Thymus (tissue), 11 donors: ENCODE results near the gene SNX12. TPM values are rescaled to one million over a fixed set of nuclear protein-coding genes. Genes with fewer than 3 reads are reported as not detected.

Experiments
- DNase-seq, 9 donors: peaks; one replicate each; pipeline ENCODE4 v3.0.0-alpha.2; 2013; ENCODE audit warnings: low spot score in 9 of 9, low read depth in 6 of 9, missing footprints in 1 of 9
- H3K27ac ChIP-seq, 2 donors: one replicate each; pipeline ENCODE4 v1.5.1; 2013; ENCODE audit warnings: control low read depth in 1 of 2, low read depth in 1 of 2, low read length in 1 of 2, mild to moderate bottlenecking in 1 of 2, moderate library complexity in 1 of 2
- H3K27me3 ChIP-seq, 2 donors: one replicate each; pipeline ENCODE4 v1.5.1; 2013; ENCODE audit warnings: low read length in 1 of 2; ENCODE audit not compliant: control insufficient read depth in 2 of 2, insufficient read depth in 1 of 2
- H3K36me3 ChIP-seq, 2 donors: one replicate each; pipeline ENCODE4 v1.5.1; 2013; ENCODE audit warnings: low read length in 1 of 2, mild to moderate bottlenecking in 1 of 2, moderate library complexity in 1 of 2; ENCODE audit not compliant: control insufficient read depth in 2 of 2, insufficient read depth in 2 of 2
- H3K4me1 ChIP-seq, 2 donors: one replicate each; pipeline ENCODE4 v1.5.1; 2013; ENCODE audit warnings: low read length in 2 of 2; ENCODE audit not compliant: control insufficient read depth in 2 of 2, insufficient read depth in 2 of 2
- H3K4me3 ChIP-seq, 2 donors: one replicate each; pipeline ENCODE4 v1.5.1; 2013; ENCODE audit warnings: low read length in 2 of 2, control low read depth in 1 of 2, mild to moderate bottlenecking in 1 of 2
- H3K9me3 ChIP-seq, 2 donors: one replicate each; pipeline ENCODE4 v1.5.1; 2013; ENCODE audit warnings: low read length in 1 of 2, mild to moderate bottlenecking in 1 of 2; ENCODE audit not compliant: control insufficient read depth in 2 of 2, insufficient read depth in 1 of 2
- WGBS: extraction: QIAGEN DNeasy Blood & Tissue Kit; methylation state at CpG from one replicate; pipeline ENCODE4 v1.1.7; 2013; 5-methylcytosine and 5-hydroxymethylcytosine counted together
- polyA plus RNA-seq: library from polyadenylated mRNA; stranded (reverse); fragments of 200-250 nt; gene quantifications from one replicate; pipeline ENCODE4 v1.2.3, GENCODE V29; 2013
- total RNA-seq: library from RNA; stranded (reverse); fragments of 120-200 nt; gene quantifications from one replicate; pipeline ENCODE4 v1.2.4, GENCODE V29; 2013
- donor health status: healthy.

SNX12 gene
- total and polyA plus RNA-seq, 2 donors, result 23.5 to 29.7 TPM

DNA sequence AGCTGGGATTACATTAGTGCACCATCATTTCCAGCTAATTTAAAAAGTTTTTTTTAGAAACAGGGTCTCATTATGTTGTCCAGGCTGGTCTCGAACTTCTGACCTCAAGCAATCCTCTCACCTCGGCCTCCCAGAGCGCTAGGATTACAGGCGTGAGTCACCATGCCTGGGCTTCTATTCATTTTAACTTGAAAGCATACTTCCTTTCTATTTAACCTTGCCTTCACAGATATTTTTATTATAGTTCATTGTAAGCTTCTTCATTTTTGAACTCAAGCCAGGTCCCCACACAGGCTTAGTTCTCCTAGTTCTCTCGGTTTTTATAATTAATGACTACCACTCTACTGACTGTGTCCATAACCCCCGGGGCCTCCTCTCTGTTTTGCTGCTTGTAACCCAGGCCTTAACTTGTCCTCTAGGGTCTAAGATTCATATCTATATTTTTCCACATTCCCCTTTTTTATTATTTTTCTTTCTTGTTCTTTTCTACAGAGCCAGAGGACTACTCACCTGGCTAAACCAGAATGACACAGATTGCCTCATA, 50.7 kb downstream of the SNX12 start:
- no peak for DNase-seq
- Histone ChIP-seq H3K27me3 (no peaks in the 10 kb centered on the region), H3K27ac (no peak overlapping the region), H3K9me3 (no peaks in the 10 kb centered on the region), H3K36me3 (no peaks in the 10 kb centered on the region), H3K4me3 (no peak overlapping the region), H3K4me1 (no peaks in the 10 kb centered on the region)
- WGBS, result 92% methylated on average over 6 of the region's 6 CpGs

Other genes starting within 250 kb of the SNX12 start
- gene TEX11, start 159.6 kb downstream of the SNX12 start, total RNA-seq, result 0.14 TPM
- 0.05 TPM for gene TEX11, start 159.6 kb downstream of the SNX12 start, polyA plus RNA-seq
- 13.6 TPM for gene SLC7A3, start 137.2 kb downstream of the SNX12 start, total RNA-seq
- gene SLC7A3, start 137.2 kb downstream of the SNX12 start, polyA plus RNA-seq, result 4.9 TPM
- gene FOXO4, start 27.5 kb upstream of the SNX12 start, total RNA-seq, result 9.4 TPM
- gene FOXO4, start 27.5 kb upstream of the SNX12 start, polyA plus RNA-seq, result 12.3 TPM
- 4.5 TPM for gene CXorf65, start 38.4 kb upstream of the SNX12 start, total RNA-seq
- 40.8 TPM for gene CXorf65, start 38.4 kb upstream of the SNX12 start, polyA plus RNA-seq
- 91.6 TPM for gene IL2RG, start 43.2 kb upstream of the SNX12 start, total RNA-seq
- gene IL2RG, start 43.2 kb upstream of the SNX12 start, polyA plus RNA-seq, result 197 TPM
- 11.0 TPM for gene MED12, start 50.3 kb upstream of the SNX12 start, total RNA-seq
- 9.3 TPM for gene MED12, start 50.3 kb upstream of the SNX12 start, polyA plus RNA-seq
- gene NLGN3, start 76.5 kb upstream of the SNX12 start, total RNA-seq, result 0.19 TPM
- gene NLGN3, start 76.5 kb upstream of the SNX12 start, polyA plus RNA-seq, result 1.5 TPM
- not detected for gene GJB1, start 154.9 kb upstream of the SNX12 start, total RNA-seq
- 0.11 TPM for gene GJB1, start 154.9 kb upstream of the SNX12 start, polyA plus RNA-seq
- gene ZMYM3, start 185.8 kb upstream of the SNX12 start, total RNA-seq, result 11.0 TPM
- 12.1 TPM for gene ZMYM3, start 185.8 kb upstream of the SNX12 start, polyA plus RNA-seq
- gene NONO, start 215.3 kb upstream of the SNX12 start, total RNA-seq, result 483 TPM
- 170 TPM for gene NONO, start 215.3 kb upstream of the SNX12 start, polyA plus RNA-seq
- 1.4 TPM for gene ITGB1BP2, start 233.4 kb upstream of the SNX12 start, total RNA-seq
- gene ITGB1BP2, start 233.4 kb upstream of the SNX12 start, polyA plus RNA-seq, result 5.7 TPM